RWPE1 (cell line): ENCODE data around the gene GRAP2.

Source experiments
- CTCF ChIA-PET: fragments of 350-600 bp; sonication (Branson Sonifier 250); formaldehyde crosslinking; extraction: SDS; loops from one replicate; lab custom pipeline; 2021; lab: Yijun Ruan, JAX
- POLR2A ChIA-PET: fragments of 400-600 bp; formaldehyde crosslinking; extraction: SDS; loops from one replicate; lab custom pipeline; 2020; ENCODE audit warnings: antibody characterized with exemption; ENCODE audit not compliant: low non-redundant PET; lab: Yijun Ruan, JAX
- DNase-seq: peaks from one replicate; pipeline ENCODE4 v3.0.0; 2012; ENCODE audit warnings: low spot score
- H3K27ac ChIP-seq: fragments of 450-650 bp; 2 replicates; pipeline ENCODE4 v1.5.1; 2017
- CTCF ChIP-seq: fragments of 450-650 bp; conservative IDR thresholded peaks from 2 replicates; pipeline ENCODE4 v1.5.1; 2017; ENCODE audit warnings: low read depth, mild to moderate bottlenecking

Gene GRAP2

GRCh38 chr22:39960791-39961746 is 60.2 kb downstream of the GRAP2 start:
- H3K27ac ChIP-seq: no peak overlapping the region
- TF ChIP-seq CTCF: no peak
- DNase-seq: no peak
- CTCF ChIA-PET: no interaction called here
- POLR2A ChIA-PET: interaction anchor here (0.6 kb wide), 1 partner anchor 12 kb away, joined by 5 read pairs; no protein-coding TSS in a partner anchor

DNA sequence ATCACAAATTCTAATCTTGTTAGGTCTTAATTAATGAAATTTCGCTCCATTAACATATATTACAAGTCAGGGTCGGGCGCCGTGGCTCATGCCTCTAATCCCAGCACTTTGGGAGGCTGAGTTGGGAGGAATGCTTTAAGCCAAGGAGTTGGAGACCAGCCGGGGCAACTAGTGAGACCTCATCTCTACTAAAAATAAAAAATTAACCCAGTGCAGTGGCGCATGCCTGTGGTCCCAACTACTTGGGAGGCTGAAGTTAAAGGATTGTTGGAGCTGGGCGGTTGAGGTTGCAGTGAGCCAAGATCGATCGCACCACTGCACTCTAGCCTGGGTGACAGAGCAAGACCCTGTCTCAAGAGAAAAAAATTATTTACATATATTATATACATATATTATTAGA is 61.2 kb downstream of the GRAP2 start:
- TF ChIP-seq CTCF: no peak
- DNase-seq: no peak
- ChIA-PET POLR2A (interaction anchor here (0.6 kb wide), 1 partner anchor 1281 kb away, joined by 5 read pairs; no protein-coding TSS in a partner anchor), CTCF (interaction anchor here (0.7 kb wide), 1 partner anchor 241 kb away, joined by 3 read pairs; no protein-coding TSS in a partner anchor)
- no peak overlapping the region for H3K27ac ChIP-seq

- ChIA-PET CTCF (no interaction called here), POLR2A (no interaction called here)
- DNase-seq: no peak
- TF ChIP-seq CTCF: no peak
- no peak overlapping the region for H3K27ac ChIP-seq
Observed at GRCh38 chr22:39965748-39966147, 64.9 kb downstream of the GRAP2 start.

- POLR2A ChIA-PET: no interaction called here
- CTCF ChIA-PET: no interaction called here
- no peak for DNase-seq
- no peak for TF ChIP-seq CTCF
- H3K27ac ChIP-seq: no peak overlapping the region
Observed at GRCh38 chr22:39966470-39966869, 65.6 kb downstream of the GRAP2 start.

DNA sequence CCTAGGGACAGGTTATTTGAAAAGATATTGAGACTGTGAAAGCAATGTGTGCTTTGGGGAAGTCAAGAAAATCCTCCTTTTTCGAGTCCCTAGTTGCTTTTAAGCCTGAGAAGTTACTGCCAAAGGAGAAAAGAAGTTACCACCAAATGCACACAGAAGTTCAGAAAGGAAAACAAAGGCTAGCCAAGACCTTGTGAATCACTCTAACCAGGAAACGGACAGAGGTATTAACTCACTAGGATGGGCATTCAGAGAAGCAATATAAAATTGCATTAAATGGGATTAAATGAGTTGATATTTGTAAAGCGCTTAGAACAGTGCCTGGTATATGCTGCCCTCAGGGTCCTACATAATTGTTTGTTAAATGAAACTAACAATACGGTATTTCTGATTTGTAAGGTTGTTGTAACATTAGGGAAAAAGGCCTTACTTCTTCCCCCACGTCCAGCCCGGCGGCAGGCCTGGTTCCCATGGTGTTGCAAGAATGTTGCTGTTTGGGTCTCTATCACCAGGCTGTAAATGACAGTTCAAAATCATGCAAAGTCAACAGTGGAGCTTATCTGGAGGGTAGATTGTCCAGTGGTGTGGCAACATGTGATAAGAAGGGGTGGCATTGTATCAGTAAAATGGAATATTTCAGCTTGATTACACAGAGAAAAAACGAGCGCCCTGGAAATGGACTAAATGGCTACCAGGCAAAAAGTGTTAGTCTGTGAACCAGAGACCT is 66.4 kb downstream of the GRAP2 start:
- no peak for TF ChIP-seq CTCF
- ChIA-PET CTCF (no interaction called here), POLR2A (no interaction called here)
- no peak overlapping the region for H3K27ac ChIP-seq
- no peak for DNase-seq

DNA sequence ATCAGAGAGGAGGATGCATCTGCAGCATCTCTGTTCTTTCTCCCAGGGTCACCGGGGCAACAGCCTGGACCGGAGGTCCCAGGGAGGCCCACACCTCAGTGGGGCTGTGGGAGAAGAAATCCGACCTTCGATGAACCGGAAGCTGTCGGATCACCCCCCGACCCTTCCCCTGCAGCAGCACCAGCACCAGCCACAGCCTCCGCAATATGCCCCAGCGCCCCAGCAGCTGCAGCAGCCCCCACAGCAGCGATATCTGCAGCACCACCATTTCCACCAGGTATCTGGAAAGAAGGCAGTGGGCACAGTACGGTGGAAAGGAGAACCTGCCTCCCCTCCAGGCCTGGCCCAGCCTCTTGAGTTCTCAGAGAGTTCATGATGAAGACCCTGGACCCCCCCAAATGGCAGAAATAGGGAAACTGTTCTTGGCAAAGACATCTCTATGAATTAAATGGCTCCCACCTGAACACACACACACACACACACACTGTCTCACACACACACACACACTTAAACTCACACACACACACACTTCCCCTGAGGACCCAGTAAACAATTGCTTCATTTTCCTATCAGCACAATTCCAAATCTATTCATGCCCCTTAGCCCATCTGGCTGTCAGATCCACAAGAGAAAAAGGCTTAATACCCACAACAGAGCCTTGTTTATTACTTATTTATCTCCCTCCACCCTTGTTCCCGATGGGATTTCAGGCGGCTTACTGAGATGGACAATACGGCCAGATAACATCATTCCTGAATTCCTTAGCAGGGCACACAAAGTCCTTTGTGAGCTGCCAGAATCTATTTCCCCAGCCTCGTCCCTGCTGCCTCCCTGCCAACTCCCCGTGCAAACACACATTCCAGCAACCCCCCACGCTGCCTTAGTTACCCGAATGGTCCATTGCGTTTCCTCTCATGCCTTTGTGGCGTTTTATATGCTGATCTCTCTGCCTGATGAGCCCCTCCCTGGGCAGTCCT is 67.4 kb downstream of the GRAP2 start:
- no peak for DNase-seq
- ChIA-PET CTCF (no interaction called here), POLR2A (no interaction called here)
- no peak for TF ChIP-seq CTCF
- no peak overlapping the region for H3K27ac ChIP-seq
